SK-N-MC (cell line): ENCODE data around the gene TDRD5.

Source experiments
- EZH2 ChIP-seq: fragments of 200-600 bp; sonication (generic); IDR thresholded peaks from one replicate; pipeline ENCODE4 v1.6.1; 2017; ENCODE audit warnings: antibody characterized with exemption
- POLR2AphosphoS5 ChIP-seq: IDR thresholded peaks from 2 replicates; pipeline ENCODE4 v1.6.1; 2012; ENCODE audit warnings: mild to moderate bottlenecking, low read depth, low read length, borderline replicate concordance

GRCh38 chr1:179663810-179664209 is 72.2 kb downstream of the TDRD5 start:
- TF ChIP-seq POLR2AphosphoS5 (no peak), EZH2 (no peak)
